GM19193 (cell line): ENCODE results near the gene TNIK.

Experiments
- POLR2A ChIP-seq: IDR thresholded peaks from 4 replicates; pipeline ENCODE4 v1.6.1; 2011; ENCODE audit not compliant: insufficient read depth, insufficient read length; ENCODE audit errors: extremely low read depth

The TNIK gene

GRCh38 chr3:171160325-171160724 lies 299.9 kb downstream of the TNIK start:
- TF ChIP-seq POLR2A = no peak

GRCh38 chr3:171159822-171160157 lies 300.4 kb downstream of the TNIK start:
- TF ChIP-seq POLR2A = no peak

- no peak for TF ChIP-seq POLR2A
These were observed 301.0 kb downstream of the TNIK start for GRCh38 chr3:171159024-171159821.

- no peak for TF ChIP-seq POLR2A
These were observed 302.2 kb downstream of the TNIK start for GRCh38 chr3:171157980-171158379.

- no peak for TF ChIP-seq POLR2A
These were observed 302.9 kb downstream of the TNIK start for GRCh38 chr3:171157286-171157685.

- no peak for TF ChIP-seq POLR2A
These were observed 303.7 kb downstream of the TNIK start for GRCh38 chr3:171156401-171157010.

GRCh38 chr3:171155122-171155700 lies 305.0 kb downstream of the TNIK start:
- no peak for TF ChIP-seq POLR2A

GRCh38 chr3:171150945-171151344 lies 309.3 kb downstream of the TNIK start:
- TF ChIP-seq POLR2A = no peak

GRCh38 chr3:171149526-171150116 lies 310.6 kb downstream of the TNIK start:
- no peak for TF ChIP-seq POLR2A

- no peak for TF ChIP-seq POLR2A
These were observed 314.4 kb downstream of the TNIK start for GRCh38 chr3:171145798-171146197.

GRCh38 chr3:171142985-171143384 lies 317.2 kb downstream of the TNIK start:
- no peak for TF ChIP-seq POLR2A

- no peak for TF ChIP-seq POLR2A
These were observed 320.0 kb downstream of the TNIK start for GRCh38 chr3:171140246-171140645.

- TF ChIP-seq POLR2A = no peak
These were observed 322.2 kb downstream of the TNIK start for GRCh38 chr3:171138027-171138426.

GRCh38 chr3:171135549-171135948 lies 324.7 kb downstream of the TNIK start:
- no peak for TF ChIP-seq POLR2A

GRCh38 chr3:171133796-171134569 lies 326.2 kb downstream of the TNIK start:
- no peak for TF ChIP-seq POLR2A
